Measurements from ENCODE around the gene INTS1.

DNA sequence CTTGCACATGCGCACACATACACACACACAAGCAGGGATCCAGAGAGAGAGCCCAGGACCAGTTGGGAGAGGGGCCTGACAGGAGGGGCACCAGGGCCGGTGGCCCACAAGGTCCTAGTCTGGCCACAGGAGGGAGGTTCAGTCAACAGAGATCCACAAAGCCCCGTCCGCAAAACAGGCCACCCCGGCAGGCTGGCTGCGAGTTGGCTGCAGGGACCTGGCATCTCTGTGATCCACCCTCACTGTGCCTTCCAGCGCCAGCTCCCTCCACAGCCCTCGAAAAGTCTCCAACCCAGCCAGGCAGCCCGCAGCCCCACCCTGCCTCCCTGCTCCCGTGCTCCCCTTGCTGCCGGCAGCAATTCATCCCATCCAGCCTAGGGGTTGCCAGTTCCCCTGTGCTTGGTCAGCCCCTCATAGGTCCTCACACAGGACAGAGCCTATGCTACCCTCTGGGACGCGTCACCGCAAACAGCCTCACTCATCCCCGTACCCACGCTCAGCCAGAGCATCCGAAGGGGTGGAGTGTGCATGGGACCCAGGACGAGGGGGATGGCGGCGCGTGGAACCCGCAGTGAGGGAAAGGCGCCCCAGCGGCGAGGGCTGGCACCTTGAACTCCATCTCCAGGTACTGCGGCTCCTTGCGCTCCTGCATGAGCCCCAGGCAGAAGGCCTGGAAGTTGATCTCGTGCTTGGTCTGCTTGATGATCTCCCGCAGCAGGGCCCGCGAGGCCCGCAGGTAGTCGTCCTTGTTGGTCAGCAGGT, 7.5 kb downstream of the INTS1 start:
- TF ChIP-seq EZH2 (IDR thresholded peaks at IDR 0.05) = no peak
- no peak for TF ChIP-seq FOXP2 (optimal IDR thresholded peaks at IDR 0.05; ENCODE audit: control extremely low read depth, extremely low read length, insufficient read depth)
